Fibroblast of pulmonary artery (primary cell): ENCODE measurements around the gene PCSK5.

Source experiments
- DNase-seq: peaks from one replicate; pipeline ENCODE4 v3.0.0-alpha.2; 2010; ENCODE audit warnings: low read depth
- H3K4me3 ChIP-seq: replicated peaks from 2 replicates; pipeline ENCODE4 v1.5.1; 2011; ENCODE audit warnings: low read depth, mild to moderate bottlenecking, control low read depth, low read length, moderate library complexity
- TF ChIP-seq, protein P1 (sequence below): IDR thresholded peaks from 2 replicates; pipeline ENCODE4 v1.5.1; 2011; ENCODE audit warnings: mild to moderate bottlenecking, control low read depth, low read length, inconsistent platforms; ENCODE audit errors: missing control alignments

PCSK5 gene

DNA sequence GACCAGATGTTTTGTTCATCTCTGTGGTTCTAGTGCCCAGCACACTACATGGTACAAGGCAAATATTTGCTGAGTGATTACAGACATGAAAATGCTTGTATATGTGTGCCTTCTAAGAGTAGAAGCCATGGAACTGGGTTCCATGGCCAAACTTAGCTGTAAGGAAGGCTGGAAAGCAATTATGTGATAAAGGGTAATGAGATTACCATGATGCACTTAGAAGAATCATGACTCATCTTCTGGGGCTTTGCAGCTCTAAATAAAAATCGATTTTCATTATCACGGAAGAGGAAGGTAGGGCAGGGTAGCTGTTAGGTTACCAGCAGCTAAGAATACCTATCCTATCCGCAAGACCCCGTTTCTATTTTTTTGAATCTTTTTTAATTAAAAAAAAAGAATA is 475.8 kb downstream of the PCSK5 start:
- TF ChIP-seq, protein P1, sequence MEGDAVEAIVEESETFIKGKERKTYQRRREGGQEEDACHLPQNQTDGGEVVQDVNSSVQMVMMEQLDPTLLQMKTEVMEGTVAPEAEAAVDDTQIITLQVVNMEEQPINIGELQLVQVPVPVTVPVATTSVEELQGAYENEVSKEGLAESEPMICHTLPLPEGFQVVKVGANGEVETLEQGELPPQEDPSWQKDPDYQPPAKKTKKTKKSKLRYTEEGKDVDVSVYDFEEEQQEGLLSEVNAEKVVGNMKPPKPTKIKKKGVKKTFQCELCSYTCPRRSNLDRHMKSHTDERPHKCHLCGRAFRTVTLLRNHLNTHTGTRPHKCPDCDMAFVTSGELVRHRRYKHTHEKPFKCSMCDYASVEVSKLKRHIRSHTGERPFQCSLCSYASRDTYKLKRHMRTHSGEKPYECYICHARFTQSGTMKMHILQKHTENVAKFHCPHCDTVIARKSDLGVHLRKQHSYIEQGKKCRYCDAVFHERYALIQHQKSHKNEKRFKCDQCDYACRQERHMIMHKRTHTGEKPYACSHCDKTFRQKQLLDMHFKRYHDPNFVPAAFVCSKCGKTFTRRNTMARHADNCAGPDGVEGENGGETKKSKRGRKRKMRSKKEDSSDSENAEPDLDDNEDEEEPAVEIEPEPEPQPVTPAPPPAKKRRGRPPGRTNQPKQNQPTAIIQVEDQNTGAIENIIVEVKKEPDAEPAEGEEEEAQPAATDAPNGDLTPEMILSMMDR: no peak
- no peak overlapping the region for H3K4me3 ChIP-seq

DNA sequence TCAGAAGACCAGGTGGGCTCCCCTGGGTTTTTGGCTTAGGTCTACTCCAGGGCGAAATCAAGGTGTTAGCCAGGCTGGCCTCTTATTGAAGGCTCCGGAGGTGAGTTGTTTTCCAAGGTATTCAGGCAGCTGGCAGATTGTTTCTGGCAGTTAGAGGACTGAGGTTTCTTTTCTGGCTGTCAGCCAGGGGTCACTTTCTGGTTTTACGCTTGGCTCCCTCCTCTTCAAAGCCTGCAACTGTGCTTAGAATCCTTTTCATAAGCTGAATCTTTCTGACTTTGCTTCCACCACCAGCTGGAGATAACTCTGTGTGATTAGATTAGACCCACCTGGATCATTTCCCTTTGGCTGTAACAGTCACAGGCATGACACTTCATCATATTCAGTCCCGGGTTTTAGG is 479.1 kb downstream of the PCSK5 start:
- TF ChIP-seq, protein P1: no peak
- peak; percentile 50 for DNase-seq
- H3K4me3 ChIP-seq: no peak overlapping the region

More for the DNA sequence above, 475.8 kb downstream of the PCSK5 start:
- DNase-seq: no peak

DNA sequence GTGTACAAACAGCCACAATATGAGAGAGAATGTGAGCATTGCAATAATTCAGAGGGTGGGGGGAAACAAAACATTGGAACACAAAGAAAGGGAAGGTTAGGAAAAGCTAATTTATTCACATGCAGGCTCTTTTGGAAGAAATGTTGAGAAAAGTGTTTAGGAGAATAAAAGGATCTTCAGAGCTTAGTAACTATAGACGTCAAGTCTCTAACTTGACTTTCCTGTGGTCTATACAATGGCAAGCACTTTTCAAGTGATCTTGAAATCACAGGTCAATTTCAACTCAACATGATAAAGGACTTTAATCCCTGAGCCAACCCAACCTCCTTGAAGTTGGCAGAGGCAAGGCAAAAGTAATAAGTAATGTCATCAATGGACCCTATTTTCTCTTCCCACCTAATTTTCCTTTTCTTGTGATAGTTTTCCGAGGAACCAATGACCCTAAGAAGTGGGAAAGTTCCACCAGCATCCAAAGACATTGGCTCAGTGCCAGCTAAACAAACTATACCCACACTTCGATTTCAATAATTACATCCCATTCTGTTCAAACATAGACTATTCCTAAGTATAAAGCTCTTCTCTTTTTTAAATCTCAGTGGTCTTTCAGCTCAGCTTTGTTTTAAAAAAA is 480.0 kb downstream of the PCSK5 start:
- TF ChIP-seq, protein P1: no peak
- H3K4me3 ChIP-seq: no peak overlapping the region
- no peak for DNase-seq

DNA sequence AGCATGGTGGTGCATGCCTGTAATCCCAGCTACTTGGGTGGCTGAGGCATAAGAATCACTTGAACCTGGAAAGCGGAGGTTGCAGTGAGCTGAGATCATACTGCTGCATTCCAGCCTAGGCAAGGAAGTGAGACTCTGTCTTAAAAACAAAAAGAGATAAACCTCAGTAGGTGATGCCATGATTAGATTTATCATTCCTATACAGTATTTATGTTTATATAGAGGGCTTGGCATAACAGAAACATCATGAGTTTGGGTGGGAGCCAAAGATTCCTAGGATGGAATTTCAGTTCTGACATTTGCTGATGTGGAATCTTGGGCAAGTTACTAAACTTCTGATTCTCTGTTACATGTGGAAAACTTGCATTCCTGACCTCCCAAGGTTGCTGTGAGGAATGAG is 481.4 kb downstream of the PCSK5 start:
- peak; percentile 67 for DNase-seq

DNA sequence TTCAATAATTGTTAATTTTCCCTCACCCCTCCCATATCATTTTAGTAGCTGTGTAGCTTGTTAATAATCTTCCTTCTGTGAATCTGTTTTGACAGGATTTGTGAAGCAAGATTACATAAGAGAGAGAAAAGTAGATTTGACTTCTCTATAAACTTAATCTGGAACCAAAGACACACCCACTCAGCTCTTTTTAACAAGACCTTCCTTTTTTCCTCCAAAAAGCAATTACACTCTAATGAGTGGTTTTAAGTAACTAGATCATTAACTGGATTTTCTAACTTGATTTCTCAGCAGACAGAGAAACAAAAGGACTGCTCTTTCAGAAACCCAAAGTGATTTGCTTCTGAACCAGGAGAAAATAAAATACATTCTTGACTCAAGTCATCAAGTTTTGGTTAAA is 481.9 kb downstream of the PCSK5 start:
- DNase-seq: no peak
- no peak overlapping the region for H3K4me3 ChIP-seq
- TF ChIP-seq, protein P1: no peak

More for the DNA sequence above, 481.4 kb downstream of the PCSK5 start:
- H3K4me3 ChIP-seq: no peak overlapping the region
- TF ChIP-seq, protein P1: no peak

DNA sequence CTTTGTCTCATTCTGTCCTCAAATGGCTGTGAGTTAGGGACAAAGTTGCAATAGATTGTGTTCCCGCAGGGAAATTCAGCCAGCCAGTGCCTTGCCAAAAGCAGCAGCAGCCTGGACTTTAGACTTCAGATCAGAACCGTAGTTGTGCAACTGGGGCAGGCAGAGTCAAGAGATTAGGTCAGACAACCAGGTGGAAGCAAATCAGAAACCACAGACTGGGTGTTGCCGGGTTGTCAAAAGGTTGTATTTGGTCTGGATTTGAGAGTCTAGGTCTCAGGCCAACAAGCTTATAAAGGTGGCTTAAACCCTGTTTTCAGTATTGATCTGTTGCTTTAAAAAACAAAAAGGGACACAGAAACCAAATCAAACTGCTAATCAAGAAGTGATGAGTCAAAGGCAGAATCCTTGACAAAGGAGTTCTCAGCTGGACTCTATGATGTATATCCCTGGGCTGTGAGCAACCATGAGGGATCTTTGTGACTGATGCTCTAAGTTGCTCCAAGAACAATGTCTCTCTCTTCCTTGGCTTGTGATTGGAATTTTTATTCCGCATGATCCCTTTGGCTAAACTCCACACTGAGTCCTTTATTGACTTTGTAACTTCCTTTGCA is 482.8 kb downstream of the PCSK5 start:
- peak; percentile 74 for DNase-seq
- TF ChIP-seq, protein P1: no peak
- H3K4me3 ChIP-seq: no peak overlapping the region
